ENCODE data around the gene GALNTL6.

The GALNTL6 gene

GRCh38 chr4:172356016-172356415, 542.8 kb downstream of the GALNTL6 start:
- no peaks in the 10 kb centered on the region for H4K20me1 ChIP-seq (ENCODE audit: low read depth, low read length)

GRCh38 chr4:172357006-172357540, 543.9 kb downstream of the GALNTL6 start:
- TF ChIP-seq EZH2phosphoT487 (conservative IDR thresholded peaks at IDR 0.05; ENCODE audit: low read length), result no peak
- no peak for TF ChIP-seq CTCF (IDR thresholded peaks at IDR 0.05; ENCODE audit: insufficient read depth, low read length, poor library complexity, severe bottlenecking)
- Histone ChIP-seq H3K4me3 (ENCODE audit: insufficient read depth, low read length, poor library complexity, severe bottlenecking) (no peak overlapping the region), H3K36me3 (ENCODE audit: low read length) (no peaks in the 10 kb centered on the region), H3F3A (ENCODE audit: insufficient read depth) (no peaks in the 10 kb centered on the region), H2AFZ (ENCODE audit: low read depth, low read length, severe bottlenecking) (no peak overlapping the region), H3K79me2 (ENCODE audit: insufficient read depth, low read length) (no peaks in the 10 kb centered on the region), H3K9me2 (replicated peaks; ENCODE audit: insufficient read depth, low read length) (no peaks in the 10 kb centered on the region), H3K27me3 (ENCODE audit: low read length) (no peaks in the 10 kb centered on the region), H3K9me3 (ENCODE audit: insufficient read depth, low read length) (no peaks in the 10 kb centered on the region), H3K9ac (ENCODE audit: low read length) (no peak overlapping the region), H3K27ac (ENCODE audit: low read depth, low read length) (no peak overlapping the region), H3K4me2 (ENCODE audit: low read depth, low read length, poor library complexity, severe bottlenecking) (no peak overlapping the region), H4K20me1 (ENCODE audit: low read depth, low read length) (no peaks in the 10 kb centered on the region)

More at GRCh38 chr4:172356016-172356415, 542.8 kb downstream of the GALNTL6 start:
- Histone ChIP-seq H3K36me3 (ENCODE audit: low read length) (no peaks in the 10 kb centered on the region), H2AFZ (ENCODE audit: low read depth, low read length, severe bottlenecking) (no peak overlapping the region), H3K27me3 (ENCODE audit: low read length) (no peaks in the 10 kb centered on the region), H3K4me2 (ENCODE audit: low read depth, low read length, poor library complexity, severe bottlenecking) (no peak overlapping the region), H3K9me2 (replicated peaks; ENCODE audit: insufficient read depth, low read length) (no peaks in the 10 kb centered on the region), H3K27ac (ENCODE audit: low read depth, low read length) (no peak overlapping the region), H3K9ac (ENCODE audit: low read length) (no peak overlapping the region), H3K9me3 (ENCODE audit: insufficient read depth, low read length) (no peaks in the 10 kb centered on the region), H3F3A (ENCODE audit: insufficient read depth) (no peaks in the 10 kb centered on the region), H3K4me3 (ENCODE audit: insufficient read depth, low read length, poor library complexity, severe bottlenecking) (no peak overlapping the region), H3K79me2 (ENCODE audit: insufficient read depth, low read length) (no peaks in the 10 kb centered on the region)
- TF ChIP-seq CTCF (IDR thresholded peaks at IDR 0.05; ENCODE audit: insufficient read depth, low read length, poor library complexity, severe bottlenecking) (no peak), EZH2phosphoT487 (conservative IDR thresholded peaks at IDR 0.05; ENCODE audit: low read length) (no peak)

- Histone ChIP-seq H3K9ac (ENCODE audit: low read length) (no peak overlapping the region), H3F3A (ENCODE audit: insufficient read depth) (no peaks in the 10 kb centered on the region), H3K4me3 (ENCODE audit: insufficient read depth, low read length, poor library complexity, severe bottlenecking) (no peak overlapping the region), H4K20me1 (ENCODE audit: low read depth, low read length) (no peaks in the 10 kb centered on the region), H3K27me3 (ENCODE audit: low read length) (no peaks in the 10 kb centered on the region), H3K9me2 (replicated peaks; ENCODE audit: insufficient read depth, low read length) (no peaks in the 10 kb centered on the region), H3K27ac (ENCODE audit: low read depth, low read length) (no peak overlapping the region), H2AFZ (ENCODE audit: low read depth, low read length, severe bottlenecking) (no peak overlapping the region), H3K79me2 (ENCODE audit: insufficient read depth, low read length) (no peaks in the 10 kb centered on the region), H3K36me3 (ENCODE audit: low read length) (no peaks in the 10 kb centered on the region), H3K9me3 (ENCODE audit: insufficient read depth, low read length) (no peaks in the 10 kb centered on the region), H3K4me2 (ENCODE audit: low read depth, low read length, poor library complexity, severe bottlenecking) (no peak overlapping the region)
- no peak for TF ChIP-seq EZH2phosphoT487 (conservative IDR thresholded peaks at IDR 0.05; ENCODE audit: low read length)
- no peak for TF ChIP-seq CTCF (IDR thresholded peaks at IDR 0.05; ENCODE audit: insufficient read depth, low read length, poor library complexity, severe bottlenecking)
These were observed 549.4 kb downstream of the GALNTL6 start for GRCh38 chr4:172362569-172362968.
